ENCODE measurements around the gene RB1.
"Not testable (repeated sequence)": the region's sequence is repeated elsewhere in the genome, so short reads cannot be mapped to it uniquely, and the experiment has no call there.

RB1 gene

GRCh38 chr13:48346583-48346982 lies 43.0 kb downstream of the RB1 start:
- DNase-seq (ENCODE audit: low read depth, low spot score) = no peak
- Histone ChIP-seq H3K4me3 (no peak overlapping the region), H3K27ac (no peak overlapping the region), H3K36me3 (ENCODE audit: insufficient read depth, low read length) (peaks cover 51% of the 10 kb centered on the region), H3K9ac (ENCODE audit: insufficient read length) (no peak overlapping the region), H3K9me3 (ENCODE audit: low read depth, low read length) (no peaks in the 10 kb centered on the region)
- TF ChIP-seq EZH2 (IDR thresholded peaks at IDR 0.05) (no peak), FOXP2 (optimal IDR thresholded peaks at IDR 0.05; ENCODE audit: control extremely low read depth, extremely low read length, insufficient read depth) (no peak), POLR2AphosphoS5 (IDR thresholded peaks at IDR 0.05; ENCODE audit: borderline replicate concordance, low read depth, low read length) (no peak)

- Histone ChIP-seq H3K27ac (no peak overlapping the region), H3K36me3 (ENCODE audit: insufficient read depth, low read length) (peaks cover 70% of the 10 kb centered on the region), H3K9me3 (ENCODE audit: low read depth, low read length) (peaks cover 9% of the 10 kb centered on the region; the same call in 1 of the 2 replicates), H3K4me3 (no peak overlapping the region), H3K9ac (ENCODE audit: insufficient read length) (no peak overlapping the region)
- no peak for DNase-seq (ENCODE audit: low read depth, low spot score)
- TF ChIP-seq EZH2 (IDR thresholded peaks at IDR 0.05) (no peak), POLR2AphosphoS5 (IDR thresholded peaks at IDR 0.05; ENCODE audit: borderline replicate concordance, low read depth, low read length) (no peak), FOXP2 (optimal IDR thresholded peaks at IDR 0.05; ENCODE audit: control extremely low read depth, extremely low read length, insufficient read depth) (no peak)
Observed at GRCh38 chr13:48349525-48349924, 46.0 kb downstream of the RB1 start.

DNA sequence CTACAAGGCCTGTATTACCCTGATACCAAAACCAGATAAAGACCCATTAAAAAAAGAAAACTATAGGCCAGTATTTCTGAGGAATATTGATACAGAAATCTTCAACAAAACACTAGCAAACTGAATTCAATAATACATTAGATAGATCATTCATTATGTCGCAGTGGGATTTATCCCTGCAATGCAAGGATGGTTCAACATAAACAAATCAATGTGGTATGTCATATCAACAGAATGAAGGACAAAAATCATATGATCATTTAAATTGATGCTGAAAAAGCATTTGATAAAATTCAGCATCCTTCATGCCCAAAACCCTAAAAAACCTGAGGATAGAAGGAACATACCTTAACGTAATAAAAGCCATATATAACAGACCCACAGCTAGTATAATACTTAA lies 50.0 kb downstream of the RB1 start:
- Histone ChIP-seq H3K9me3 (ENCODE audit: low read depth, low read length) (peaks cover 9% of the 10 kb centered on the region; the same call in 1 of the 2 replicates), H3K36me3 (ENCODE audit: insufficient read depth, low read length) (peaks cover 60% of the 10 kb centered on the region), H3K4me3 (no peak overlapping the region), H3K27ac (no peak overlapping the region), H3K9ac (ENCODE audit: insufficient read length) (no peak overlapping the region)
- TF ChIP-seq FOXP2 (optimal IDR thresholded peaks at IDR 0.05; ENCODE audit: control extremely low read depth, extremely low read length, insufficient read depth) (no peak), EZH2 (IDR thresholded peaks at IDR 0.05) (no peak)
- DNase-seq (ENCODE audit: low read depth, low spot score) = no peak

DNA sequence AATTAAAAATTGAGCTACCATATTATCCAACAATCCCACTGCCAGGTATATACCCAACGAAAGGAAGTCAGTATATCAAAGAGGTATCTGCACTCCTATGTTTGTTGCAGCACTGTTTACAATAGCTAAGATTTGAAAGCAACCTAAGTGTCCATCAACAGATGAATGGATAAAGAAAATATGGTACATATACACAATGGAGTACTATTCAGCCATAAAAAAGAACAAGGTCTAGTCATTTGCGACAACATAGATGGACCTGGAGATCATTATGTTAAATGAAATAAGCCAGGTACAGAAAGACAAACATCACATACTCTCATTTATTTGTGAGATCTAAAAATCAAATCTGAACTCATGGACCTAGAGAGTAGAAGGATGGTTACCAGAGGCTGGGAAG lies 52.0 kb downstream of the RB1 start:
- not testable (repeated sequence) for H3K9ac ChIP-seq (ENCODE audit: insufficient read length); H3K27ac ChIP-seq; H3K4me3 ChIP-seq; DNase-seq (ENCODE audit: low read depth, low spot score); H3K9me3 ChIP-seq (ENCODE audit: low read depth, low read length)
- H3K36me3 ChIP-seq (ENCODE audit: insufficient read depth, low read length) = peaks cover 44% of the 10 kb centered on the region

- Histone ChIP-seq H3K27ac (no peak overlapping the region; the same call in 1 of the 2 replicates), H3K9ac (ENCODE audit: insufficient read length) (no peak overlapping the region), H3K4me3 (no peak overlapping the region), H3K9me3 (ENCODE audit: low read depth, low read length) (peaks cover 9% of the 10 kb centered on the region; the same call in 1 of the 2 replicates), H3K36me3 (ENCODE audit: insufficient read depth, low read length) (peaks cover 35% of the 10 kb centered on the region)
- DNase-seq (ENCODE audit: low read depth, low spot score) = no peak
- TF ChIP-seq POLR2AphosphoS5 (IDR thresholded peaks at IDR 0.05; ENCODE audit: borderline replicate concordance, low read depth, low read length) (no peak), EZH2 (IDR thresholded peaks at IDR 0.05) (no peak), FOXP2 (optimal IDR thresholded peaks at IDR 0.05; ENCODE audit: control extremely low read depth, extremely low read length, insufficient read depth) (no peak)
Observed at GRCh38 chr13:48356750-48357149, 53.2 kb downstream of the RB1 start.

- Histone ChIP-seq H3K9ac (ENCODE audit: insufficient read length) (no peak overlapping the region), H3K27ac (no peak overlapping the region), H3K4me3 (no peak overlapping the region), H3K9me3 (ENCODE audit: low read depth, low read length) (no peaks in the 10 kb centered on the region), H3K36me3 (ENCODE audit: insufficient read depth, low read length) (peaks cover 11% of the 10 kb centered on the region)
- no peak for DNase-seq (ENCODE audit: low read depth, low spot score)
- TF ChIP-seq EZH2 (IDR thresholded peaks at IDR 0.05) (no peak), FOXP2 (optimal IDR thresholded peaks at IDR 0.05; ENCODE audit: control extremely low read depth, extremely low read length, insufficient read depth) (no peak), POLR2AphosphoS5 (IDR thresholded peaks at IDR 0.05; ENCODE audit: borderline replicate concordance, low read depth, low read length) (no peak)
Observed at GRCh38 chr13:48369988-48370387, 66.4 kb downstream of the RB1 start.

- peaks cover 11% of the 10 kb centered on the region for H3K36me3 ChIP-seq (ENCODE audit: insufficient read depth, low read length)
- H3K9ac ChIP-seq (ENCODE audit: insufficient read length) = no peak overlapping the region
- no peak for DNase-seq (ENCODE audit: low read depth, low spot score)
- no peak overlapping the region for H3K27ac ChIP-seq
- no peaks in the 10 kb centered on the region for H3K9me3 ChIP-seq (ENCODE audit: low read depth, low read length)
- no peak overlapping the region for H3K4me3 ChIP-seq
- TF ChIP-seq POLR2AphosphoS5 (IDR thresholded peaks at IDR 0.05; ENCODE audit: borderline replicate concordance, low read depth, low read length) (no peak), EZH2 (IDR thresholded peaks at IDR 0.05) (no peak), FOXP2 (optimal IDR thresholded peaks at IDR 0.05; ENCODE audit: control extremely low read depth, extremely low read length, insufficient read depth) (no peak)
Observed at GRCh38 chr13:48370815-48371214, 67.3 kb downstream of the RB1 start.

- no peak overlapping the region for H3K9ac ChIP-seq (ENCODE audit: insufficient read length)
- TF ChIP-seq EZH2 (IDR thresholded peaks at IDR 0.05) = no peak
- TF ChIP-seq POLR2AphosphoS5 (IDR thresholded peaks at IDR 0.05; ENCODE audit: borderline replicate concordance, low read depth, low read length) = no peak
- no peak for TF ChIP-seq FOXP2 (optimal IDR thresholded peaks at IDR 0.05; ENCODE audit: control extremely low read depth, extremely low read length, insufficient read depth)
- no peak overlapping the region for H3K4me3 ChIP-seq
- no peak overlapping the region for H3K27ac ChIP-seq
- H3K9me3 ChIP-seq (ENCODE audit: low read depth, low read length) = no peaks in the 10 kb centered on the region
- no peak for DNase-seq (ENCODE audit: low read depth, low spot score)
- peaks cover 38% of the 10 kb centered on the region for H3K36me3 ChIP-seq (ENCODE audit: insufficient read depth, low read length)
Observed at GRCh38 chr13:48377857-48378256, 74.3 kb downstream of the RB1 start.

- peaks cover 27% of the 10 kb centered on the region for H3K36me3 ChIP-seq (ENCODE audit: insufficient read depth, low read length)
- TF ChIP-seq FOXP2 (optimal IDR thresholded peaks at IDR 0.05; ENCODE audit: control extremely low read depth, extremely low read length, insufficient read depth) (no peak), EZH2 (IDR thresholded peaks at IDR 0.05) (no peak), POLR2AphosphoS5 (IDR thresholded peaks at IDR 0.05; ENCODE audit: borderline replicate concordance, low read depth, low read length) (no peak)
- no peak for DNase-seq (ENCODE audit: low read depth, low spot score)
- no peak overlapping the region for H3K9ac ChIP-seq (ENCODE audit: insufficient read length)
- no peak overlapping the region for H3K4me3 ChIP-seq
- H3K9me3 ChIP-seq (ENCODE audit: low read depth, low read length) = no peaks in the 10 kb centered on the region
- no peak overlapping the region for H3K27ac ChIP-seq
Observed at GRCh38 chr13:48380581-48380980, 77.0 kb downstream of the RB1 start.

Measured in SK-N-MC (cell line).